GM18909 (cell line): ENCODE data around the gene PRDX6.
"Not testable (repeated sequence)": the region's sequence is repeated elsewhere in the genome, so short reads cannot be mapped to it uniquely, and the experiment has no call there.

Source experiments
- ATAC-seq: cut with Tn5 transposase; IDR thresholded peaks from one replicate; pipeline ENCODE4 v1.9.1; 2021; ENCODE audit warnings: mild to moderate bottlenecking; ENCODE audit not compliant: unreplicated experiment, poor library complexity

PRDX6 gene

GRCh38 chr1:173495609-173496267, 18.6 kb downstream of the PRDX6 start:
- no peak for ATAC-seq

GRCh38 chr1:173496757-173497320, 19.7 kb downstream of the PRDX6 start:
- ATAC-seq, result no peak

- no peak for ATAC-seq
Observed at GRCh38 chr1:173499729-173500128, 22.6 kb downstream of the PRDX6 start.

- ATAC-seq, result no peak
Observed at GRCh38 chr1:173502104-173502503, 25.0 kb downstream of the PRDX6 start.

- no peak for ATAC-seq
Observed at GRCh38 chr1:173503391-173503790, 26.3 kb downstream of the PRDX6 start.

GRCh38 chr1:173504268-173504667, 27.1 kb downstream of the PRDX6 start:
- no peak for ATAC-seq

GRCh38 chr1:173505391-173505790, 28.3 kb downstream of the PRDX6 start:
- ATAC-seq, result no peak

GRCh38 chr1:173506437-173506836, 29.3 kb downstream of the PRDX6 start:
- ATAC-seq, result no peak

- no peak for ATAC-seq
Observed at GRCh38 chr1:173507205-173507846, 30.2 kb downstream of the PRDX6 start.

- no peak for ATAC-seq
Observed at GRCh38 chr1:173507847-173508209, 30.7 kb downstream of the PRDX6 start.

- no peak for ATAC-seq
Observed at GRCh38 chr1:173508541-173508940, 31.4 kb downstream of the PRDX6 start.

GRCh38 chr1:173509797-173510196, 32.7 kb downstream of the PRDX6 start:
- no peak for ATAC-seq

- not testable (repeated sequence) for ATAC-seq
Observed at GRCh38 chr1:173514503-173514902, 37.4 kb downstream of the PRDX6 start.

- ATAC-seq, result no peak
Observed at GRCh38 chr1:173520799-173521198, 43.7 kb downstream of the PRDX6 start.

- no peak for ATAC-seq
Observed at GRCh38 chr1:173523329-173523728, 46.2 kb downstream of the PRDX6 start.

GRCh38 chr1:173525926-173526325, 48.8 kb downstream of the PRDX6 start:
- ATAC-seq, result no peak

- ATAC-seq, result no peak
Observed at GRCh38 chr1:173527151-173527826, 50.2 kb downstream of the PRDX6 start.

- no peak for ATAC-seq
Observed at GRCh38 chr1:173529106-173529505, 52.0 kb downstream of the PRDX6 start.

- ATAC-seq, result no peak
Observed at GRCh38 chr1:173530795-173531693, 53.9 kb downstream of the PRDX6 start.

GRCh38 chr1:173532237-173532636, 55.1 kb downstream of the PRDX6 start:
- no peak for ATAC-seq
